Activated T-cell treated with anti-CD3 and anti-CD28 coated beads for 4 hours (primary cell): ENCODE results near the gene TSPAN16.
"Not testable (repeated sequence)": the region's sequence is repeated elsewhere in the genome, so short reads cannot be mapped to it uniquely, and the experiment has no call there.

ENCODE experiments used
- DNase-seq: peaks from one replicate; pipeline ENCODE4 v3.0.0-alpha.2; 2020

The TSPAN16 gene

GRCh38 chr19:11347546-11348039 lies 51.6 kb downstream of the TSPAN16 start:
- DNase-seq = no peak

- DNase-seq = no peak
Measured at GRCh38 chr19:11349171-11349570, 53.2 kb downstream of the TSPAN16 start.

GRCh38 chr19:11354102-11354501 lies 58.1 kb downstream of the TSPAN16 start:
- DNase-seq = not testable (repeated sequence)

GRCh38 chr19:11355160-11356073 lies 59.5 kb downstream of the TSPAN16 start, which contains the start of gene PLPPR2:
PLPPR2 (plus strand) TSS chr19:11355432; CDS start chr19:11357674, 2,242 bp downstream.
- peak; percentile 78 for DNase-seq

GRCh38 chr19:11356074-11356397 lies 60.1 kb downstream of the TSPAN16 start:
- no peak for DNase-seq

GRCh38 chr19:11356676-11357550 lies 61.0 kb downstream of the TSPAN16 start:
- DNase-seq = no peak

GRCh38 chr19:11359421-11359820 lies 63.5 kb downstream of the TSPAN16 start:
- no peak for DNase-seq

- no peak for DNase-seq
Measured at GRCh38 chr19:11361037-11361770, 65.2 kb downstream of the TSPAN16 start.

- no peak for DNase-seq
Measured at GRCh38 chr19:11361771-11362731, 66.1 kb downstream of the TSPAN16 start.

- no peak for DNase-seq
Measured at GRCh38 chr19:11363881-11364280, 67.9 kb downstream of the TSPAN16 start.

GRCh38 chr19:11364296-11364904 lies 68.4 kb downstream of the TSPAN16 start:
- DNase-seq = no peak

- DNase-seq = no peak
Measured at GRCh38 chr19:11364935-11365334, 69.0 kb downstream of the TSPAN16 start.
